Lower leg skin (tissue), 4 donors: ENCODE data around the gene BCL2L1. TPM values are rescaled to one million over a fixed set of nuclear protein-coding genes. Genes with fewer than 3 reads are reported as not detected.

ENCODE experiments used
- DNase-seq, 2 donors: peaks; one replicate each; pipeline ENCODE4 v3.0.0-alpha.2; 2019; ENCODE audit warnings: low spot score in 2 of 2
- H3K4me3 ChIP-seq: fragments of 200-600 bp; sonication (generic); 2 replicates; pipeline ENCODE4 v1.5.1; 2017; ENCODE audit warnings: mild to moderate bottlenecking, low read depth; ENCODE audit not compliant: poor library complexity, severe bottlenecking
- POLR2A ChIP-seq, 2 donors: fragments of 450-650 bp; IDR thresholded peaks; one replicate each; pipeline ENCODE4 v1.6.1; 2016 to 2017; ENCODE audit warnings: antibody characterized with exemption in 2 of 2, mild to moderate bottlenecking in 1 of 2, moderate library complexity in 1 of 2
- WGBS, 2 donors: methylation state at CpG; one replicate each; pipeline ENCODE4 v1.1.5; 2018; 5-methylcytosine and 5-hydroxymethylcytosine counted together
- intact Hi-C: fragments of 100-400 bp; cut with DNase I; formaldehyde crosslinking; loops from one replicate; pipeline ENCODE4 v1.15.0; 2023; ENCODE audit warnings: low total_unique reads
- total RNA-seq, 4 donors: library from RNA; depleted of rRNA; stranded (reverse); fragments of >200 nt; gene quantifications; one replicate each; pipeline ENCODE4 v1.1.0, GENCODE V29; 2016
- TF ChIP-seq, protein P1 (sequence below), 3 donors: fragments of 450-650 bp; IDR thresholded peaks; one replicate each; pipeline ENCODE4 v1.5.1; 2016; ENCODE audit warnings: antibody characterized with exemption in 3 of 3, mild to moderate bottlenecking in 3 of 3, moderate library complexity in 2 of 3

Gene BCL2L1
- total RNA-seq, 4 donors from 2014 or later, result 115 to 152 (median 125) TPM

DNA sequence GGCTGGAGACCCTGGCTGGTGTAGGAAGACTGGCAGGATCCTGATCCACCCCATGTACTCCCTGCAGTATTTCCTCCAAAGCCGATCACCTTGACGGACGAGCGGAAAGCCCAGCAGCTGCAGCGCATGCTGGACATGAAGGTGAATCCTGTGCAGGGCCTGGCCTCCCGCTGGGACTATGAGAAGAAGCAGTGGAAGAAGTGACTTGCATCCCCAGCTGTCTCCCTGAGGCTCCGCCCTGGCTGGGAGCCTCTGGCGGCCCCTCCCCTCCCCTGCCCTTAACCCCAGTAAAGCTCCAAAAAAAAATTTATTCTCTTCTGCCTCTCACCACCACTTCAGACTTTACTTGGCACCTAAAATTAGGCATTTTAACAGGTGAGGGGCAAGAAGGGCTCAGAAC lies 78.0 kb downstream of the BCL2L1 start:
- TF ChIP-seq POLR2A (IDR thresholded peaks at IDR 0.05), result no peak
- TF ChIP-seq, protein P1, sequence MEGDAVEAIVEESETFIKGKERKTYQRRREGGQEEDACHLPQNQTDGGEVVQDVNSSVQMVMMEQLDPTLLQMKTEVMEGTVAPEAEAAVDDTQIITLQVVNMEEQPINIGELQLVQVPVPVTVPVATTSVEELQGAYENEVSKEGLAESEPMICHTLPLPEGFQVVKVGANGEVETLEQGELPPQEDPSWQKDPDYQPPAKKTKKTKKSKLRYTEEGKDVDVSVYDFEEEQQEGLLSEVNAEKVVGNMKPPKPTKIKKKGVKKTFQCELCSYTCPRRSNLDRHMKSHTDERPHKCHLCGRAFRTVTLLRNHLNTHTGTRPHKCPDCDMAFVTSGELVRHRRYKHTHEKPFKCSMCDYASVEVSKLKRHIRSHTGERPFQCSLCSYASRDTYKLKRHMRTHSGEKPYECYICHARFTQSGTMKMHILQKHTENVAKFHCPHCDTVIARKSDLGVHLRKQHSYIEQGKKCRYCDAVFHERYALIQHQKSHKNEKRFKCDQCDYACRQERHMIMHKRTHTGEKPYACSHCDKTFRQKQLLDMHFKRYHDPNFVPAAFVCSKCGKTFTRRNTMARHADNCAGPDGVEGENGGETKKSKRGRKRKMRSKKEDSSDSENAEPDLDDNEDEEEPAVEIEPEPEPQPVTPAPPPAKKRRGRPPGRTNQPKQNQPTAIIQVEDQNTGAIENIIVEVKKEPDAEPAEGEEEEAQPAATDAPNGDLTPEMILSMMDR (IDR thresholded peaks at IDR 0.05), result no peak
- DNase-seq, result no peak
- intact Hi-C loops, result no loop called here
- H3K4me3 ChIP-seq, result no peak overlapping the region
- WGBS, 2 donors, result 49 to 79% methylated on average over 4 to 8 of the region's 8 CpGs

DNA sequence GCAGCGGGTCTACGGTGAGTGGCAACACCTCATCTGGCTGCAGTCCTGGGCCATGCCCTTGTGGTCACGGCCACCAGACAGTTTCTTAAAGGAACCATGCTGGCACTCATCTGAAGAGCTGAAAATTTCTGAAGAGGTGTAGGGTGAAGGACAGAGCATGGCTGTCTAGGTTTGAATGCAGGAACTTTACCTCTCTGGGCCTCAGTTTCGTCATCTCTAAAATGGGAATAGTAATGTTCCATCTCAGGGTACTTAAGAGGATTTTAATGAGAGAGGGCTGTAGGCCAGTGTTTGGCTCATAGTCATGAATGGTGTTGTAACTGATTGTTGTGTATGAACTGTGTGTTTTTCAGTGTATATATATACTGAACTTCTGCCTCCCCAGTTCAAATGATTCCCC lies 79.1 kb downstream of the BCL2L1 start:
- intact Hi-C loops, result no loop called here
- no peak for DNase-seq
- WGBS, 2 donors, result 77 to 85% methylated on average over 4 of the region's 4 CpGs
- H3K4me3 ChIP-seq, result no peak overlapping the region
- TF ChIP-seq, protein P1 (IDR thresholded peaks at IDR 0.05), result no peak
- TF ChIP-seq POLR2A (IDR thresholded peaks at IDR 0.05), result no peak

DNA sequence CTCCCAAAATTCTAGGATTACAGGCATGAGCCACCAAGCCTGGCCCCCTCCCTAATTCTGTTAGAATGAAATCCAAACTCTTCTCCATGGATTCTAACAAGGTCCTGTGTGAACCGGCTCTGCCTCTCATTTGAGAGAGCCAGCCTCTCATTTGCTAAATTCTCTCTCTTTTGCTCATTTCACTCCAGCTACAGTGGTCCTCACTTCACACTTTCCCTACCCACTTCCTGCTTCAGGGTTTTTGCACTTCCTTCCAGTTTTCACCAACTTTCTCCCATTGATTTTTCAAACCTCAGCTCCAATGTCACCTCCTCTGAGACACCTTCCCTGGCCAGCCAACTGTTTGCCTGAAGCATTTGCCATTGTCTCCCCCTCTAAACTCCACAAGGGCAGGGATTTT lies 79.8 kb downstream of the BCL2L1 start:
- no peak overlapping the region for H3K4me3 ChIP-seq
- DNase-seq, result no peak
- 69 to 79% methylated on average over 1 of the region's 1 CpG for WGBS, 2 donors
- intact Hi-C loops, result no loop called here
- TF ChIP-seq, protein P1 (IDR thresholded peaks at IDR 0.05), result no peak
- TF ChIP-seq POLR2A (IDR thresholded peaks at IDR 0.05), result no peak

DNA sequence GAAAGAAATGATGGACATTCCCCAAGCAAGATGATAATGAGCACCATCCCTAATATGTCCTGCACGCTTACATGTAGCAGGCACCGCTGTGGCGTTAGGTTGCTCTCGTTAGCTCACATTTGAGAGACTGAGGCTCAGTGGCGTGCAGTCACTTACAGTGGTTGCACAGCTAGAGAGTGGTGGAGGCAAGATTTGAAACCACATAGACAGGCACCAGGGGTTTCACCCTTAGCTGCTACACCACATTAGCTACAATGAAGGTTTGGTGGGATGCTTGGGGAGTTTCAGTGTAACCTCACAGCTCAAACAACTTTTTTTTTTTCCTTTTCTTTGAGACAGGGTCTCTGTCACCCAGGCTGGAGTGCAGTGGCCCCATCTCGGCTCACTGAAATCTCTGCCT lies 81.3 kb downstream of the BCL2L1 start:
- no peak for TF ChIP-seq POLR2A (IDR thresholded peaks at IDR 0.05)
- TF ChIP-seq, protein P1 (IDR thresholded peaks at IDR 0.05), result no peak
- intact Hi-C loops, result no loop called here
- H3K4me3 ChIP-seq, result no peak overlapping the region
- 95% methylated on average over 6 of the region's 6 CpGs for WGBS, 2 donors
- no peak for DNase-seq

DNA sequence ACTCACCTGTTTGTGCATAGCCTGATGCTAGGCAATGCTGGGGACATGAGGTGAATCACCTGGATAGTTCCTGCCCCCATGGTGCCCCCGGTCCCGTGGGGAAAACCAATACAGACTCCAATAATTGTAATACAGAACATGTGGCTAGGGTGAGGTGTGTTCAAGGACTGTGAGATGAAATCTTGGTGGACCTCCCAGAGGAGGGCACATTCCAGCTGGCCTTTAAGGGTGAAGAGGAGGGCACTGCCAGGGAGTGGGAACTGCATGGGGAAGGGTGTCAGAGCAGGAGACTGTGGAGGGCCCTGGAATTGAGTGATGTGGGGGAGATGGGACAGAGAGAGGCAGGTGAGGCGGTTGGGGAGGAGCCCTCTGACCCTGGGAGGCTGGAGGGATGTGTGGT lies 82.4 kb downstream of the BCL2L1 start:
- TF ChIP-seq, protein P1 (IDR thresholded peaks at IDR 0.05), result no peak
- no peak for TF ChIP-seq POLR2A (IDR thresholded peaks at IDR 0.05)
- WGBS, 2 donors, result 72 to 93% methylated on average over 3 of the region's 3 CpGs
- DNase-seq, result no peak
- no peak overlapping the region for H3K4me3 ChIP-seq
- intact Hi-C loops, result no loop called here

DNA sequence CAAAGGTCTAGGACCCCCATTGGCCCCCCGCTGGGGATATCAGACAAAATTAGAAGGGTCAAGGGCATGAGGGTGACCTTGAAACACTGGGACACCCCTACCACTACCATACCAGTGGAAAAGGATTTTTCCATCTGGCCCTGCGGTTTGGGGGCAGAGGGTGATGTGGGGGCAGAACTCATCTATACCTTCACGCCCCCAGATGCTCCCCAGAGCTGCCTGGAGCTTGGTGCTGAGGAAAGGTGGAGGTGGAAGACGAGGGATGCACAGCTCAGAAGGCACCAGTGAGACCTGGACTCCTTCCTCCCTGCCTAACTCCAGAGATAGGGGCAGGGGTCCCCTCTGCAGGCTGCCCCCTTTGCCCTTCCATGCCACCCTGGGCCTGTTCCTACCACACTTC lies 83.9 kb downstream of the BCL2L1 start:
- TF ChIP-seq, protein P1 (IDR thresholded peaks at IDR 0.05), result no peak
- no peak for TF ChIP-seq POLR2A (IDR thresholded peaks at IDR 0.05)
- intact Hi-C loops, result loop anchor here (10.0 kb wide), 1 partner anchor 756 kb away; no protein-coding TSS in a partner anchor
- no peak for DNase-seq
- no peak overlapping the region for H3K4me3 ChIP-seq
- 84 to 89% methylated on average over 4 of the region's 4 CpGs for WGBS, 2 donors
